A673 (cell line): ENCODE results near the gene CSPG4. TPM values are rescaled to one million over a fixed set of nuclear protein-coding genes. Genes with fewer than 3 reads are reported as not detected.
"Not testable (repeated sequence)": the region's sequence is repeated elsewhere in the genome, so short reads cannot be mapped to it uniquely, and the experiment has no call there.

Experiments used
- Bru-seq: library from RNA; stranded (reverse); fragments of 400-500 nt; gene quantifications from one replicate; lab custom pipeline; 2021; lab: Mats Ljungman, UMichigan
- BruChase-seq, 2 experiments: library from RNA; stranded (reverse); fragments of 400-500 nt; gene quantifications; one replicate each; lab custom pipeline; 2021; lab: Mats Ljungman, UMichigan
- BruUV-seq: library from RNA; stranded (reverse); fragments of 400-500 nt; replicated peaks from 2 replicates; lab custom pipeline; 2021; lab: Mats Ljungman, UMichigan
- CTCF ChIA-PET: fragments of 300-600 bp; sonication (Branson Sonifier 250); formaldehyde crosslinking; loops from one replicate; lab custom pipeline; 2022; ENCODE audit warnings: antibody characterized with exemption; lab: Charles Lee
- POLR2A ChIA-PET: fragments of 300-600 bp; sonication (Branson Sonifier 250); formaldehyde crosslinking; loops from one replicate; lab custom pipeline; 2022; ENCODE audit warnings: antibody characterized with exemption; ENCODE audit not compliant: low non-redundant PET; lab: Charles Lee
- DNase-seq: peaks from one replicate; pipeline ENCODE4 v3.0.0-alpha.2; 2015; ENCODE audit warnings: low spot score
- H3K27ac ChIP-seq: fragments of 200-600 bp; sonication (generic); 2 replicates; pipeline ENCODE4 v1.5.1; 2016; ENCODE audit warnings: mixed run types, low read depth, mild to moderate bottlenecking, mixed read lengths, antibody characterized with exemption, low read length; ENCODE audit not compliant: poor library complexity, severe bottlenecking
- H3K27me3 ChIP-seq: fragments of 200-600 bp; sonication (generic); replicated peaks from 2 replicates; pipeline ENCODE4 v1.6.1; 2017; ENCODE audit warnings: mixed run types, low read depth, mild to moderate bottlenecking, mixed read lengths, antibody characterized with exemption, low read length; ENCODE audit not compliant: insufficient read depth, poor library complexity
- H3K36me3 ChIP-seq: fragments of 200-600 bp; sonication (generic); 2 replicates; pipeline ENCODE4 v1.6.1; 2016; ENCODE audit warnings: mixed run types, mild to moderate bottlenecking, mixed read lengths, antibody characterized with exemption, low read length; ENCODE audit not compliant: insufficient read depth, poor library complexity, severe bottlenecking
- H3K4me1 ChIP-seq: fragments of 200-600 bp; sonication (generic); 2 replicates; pipeline ENCODE4 v1.6.1; 2017; ENCODE audit warnings: mixed run types, mild to moderate bottlenecking, mixed read lengths, antibody characterized with exemption, low read length; ENCODE audit not compliant: insufficient read depth, poor library complexity, severe bottlenecking
- H3K4me3 ChIP-seq: fragments of 200-600 bp; sonication (generic); 2 replicates; pipeline ENCODE4 v1.5.1; 2016; ENCODE audit warnings: low read depth, mixed run types, mild to moderate bottlenecking, mixed read lengths, low read length; ENCODE audit not compliant: poor library complexity, severe bottlenecking
- H3K9me3 ChIP-seq: fragments of 200-600 bp; sonication (generic); 2 replicates; pipeline ENCODE4 v1.6.1; 2016; ENCODE audit warnings: mixed run types, low read depth, mild to moderate bottlenecking, mixed read lengths, antibody characterized with exemption, low read length; ENCODE audit not compliant: poor library complexity, severe bottlenecking
- CTCF ChIP-seq: fragments of 300-800, 200-600 bp; sonication (generic); conservative IDR thresholded peaks from 2 replicates; pipeline ENCODE4 v1.5.1; 2017; ENCODE audit warnings: low read depth, mild to moderate bottlenecking, antibody characterized with exemption, low read length, moderate library complexity, mixed read lengths
- EZH2 ChIP-seq: fragments of 200-600 bp; sonication (generic); IDR thresholded peaks from 2 replicates; pipeline ENCODE4 v1.6.1; 2017; ENCODE audit warnings: borderline replicate concordance, low read depth, mild to moderate bottlenecking, mixed read lengths, antibody characterized with exemption, low read length; ENCODE audit not compliant: poor library complexity, severe bottlenecking
- intact Hi-C: fragments of 100-400 bp; cut with micrococcal nuclease; formaldehyde crosslinking; loops from one replicate; pipeline ENCODE4 v1.10.0; 2022; ENCODE audit not compliant: unreplicated experiment
- long read RNA-seq: library from polyadenylated mRNA; stranded (forward); transcript quantifications from one replicate; pipeline ENCODE4 v2.0.0, GENCODE V29; 2022
- total RNA-seq: library from RNA; stranded (reverse); gene quantifications from 2 replicates; pipeline ENCODE4 v1.2.3, GENCODE V29; 2021

The CSPG4 gene
- 0.11 and 0.22 TPM in 2 replicates for total RNA-seq
- percentile 2 among the genes with signal in this experiment for Bru-seq, nascent RNA
- BruChase-seq, experiment 1, labeled RNA remaining after a 2-hour chase, result percentile 2 among the genes with signal in this experiment
- BruChase-seq, experiment 2, labeled RNA remaining after a 6-hour chase, result percentile 11 among the genes with signal in this experiment
- long read RNA-seq, result 0 reads

- Histone ChIP-seq H3K4me3 (no peak within 1 kb of the TSS), H3K9me3 (no peaks in the 10 kb centered on the region), H3K4me1 (no peaks in the 10 kb centered on the region), H3K27ac (no peak within 1 kb of the TSS), H3K27me3 (no peaks in the 10 kb centered on the region), H3K36me3 (no peaks in the 10 kb centered on the region)
- ChIA-PET POLR2A (no interaction called here), CTCF (no interaction called here)
- BruUV-seq, result no TSS peak
- DNase-seq, result no peak
- TF ChIP-seq EZH2 (no peak), CTCF (no peak)
- intact Hi-C loops, result no loop called here
These were observed at the start of gene CSPG4 for GRCh38 chr15:75712668-75713337. Gene CSPG4, minus strand, starts transcription at chr15:75712848. Its CDS starts 93 bp downstream, at chr15:75712755.

GRCh38 chr15:75762357-75762718, 49.7 kb upstream of the CSPG4 start:
- H3K27me3 ChIP-seq, H3K4me1 ChIP-seq, BruUV-seq, H3K27ac ChIP-seq, H3K36me3 ChIP-seq, POLR2A ChIA-PET, H3K9me3 ChIP-seq, CTCF ChIA-PET, H3K4me3 ChIP-seq, intact Hi-C loops, DNase-seq: not testable (repeated sequence)

GRCh38 chr15:75761446-75762356, 49.1 kb upstream of the CSPG4 start:
- POLR2A ChIA-PET, result no interaction called here

More at GRCh38 chr15:75761446-75762356, 49.1 kb upstream of the CSPG4 start:
- CTCF ChIA-PET, result no interaction called here
- BruUV-seq, result no TSS peak
- no peak for DNase-seq
- H3K4me1 ChIP-seq, result peaks cover 4% of the 10 kb centered on the region
- no peaks in the 10 kb centered on the region for H3K36me3 ChIP-seq
- intact Hi-C loops, result no loop called here
- no peak for TF ChIP-seq CTCF
- no peak for TF ChIP-seq EZH2
- no peak overlapping the region for H3K27ac ChIP-seq
- H3K27me3 ChIP-seq, result no peaks in the 10 kb centered on the region
- H3K4me3 ChIP-seq, result no peak overlapping the region
- H3K9me3 ChIP-seq, result no peaks in the 10 kb centered on the region
